ENCODE data around the gene SRD5A3. TPM values are rescaled to one million over a fixed set of nuclear protein-coding genes. Genes with fewer than 3 reads are reported as not detected.

Gene SRD5A3
- total and polyA plus RNA-seq, 10 of the 15 experiments (the other 5 are each of a cell fraction or from before 2014, with no cell fraction given), result 1.6 to 20.4 (median 6.1) TPM

GRCh38 chr4:55407119-55407518, 61.1 kb downstream of the SRD5A3 start:
- Histone ChIP-seq H3K27me3 (replicated peaks in 1 of 2; ENCODE audit: control insufficient read depth in 2 of 2, insufficient read depth in 2 of 2, low read length in 1 of 2) (no peaks in the 10 kb centered on the region), H3K4me3 (no peak overlapping the region), H3K9ac (ENCODE audit: control insufficient read depth, insufficient read depth, low read length) (no peak overlapping the region), H3K4me1 (ENCODE audit: control insufficient read depth, insufficient read depth, low read length) (no peaks in the 10 kb centered on the region), H3K36me3 (ENCODE audit: control insufficient read depth in 2 of 2, insufficient read depth in 2 of 2, low read length in 1 of 2) (peaks cover 2 to 22% of the 10 kb centered on the region in 2 experiments; a peak in 3 of 4 replicates), H4K20me1 (ENCODE audit: control insufficient read depth, insufficient read depth) (peaks cover 3% of the 10 kb centered on the region; the same call in 1 of the 2 replicates), H3K79me2 (ENCODE audit: control insufficient read depth, insufficient read depth, low read length) (peaks cover 82% of the 10 kb centered on the region), H3K9me3 (replicated peaks; ENCODE audit: control insufficient read depth, insufficient read depth, low read length) (no peaks in the 10 kb centered on the region; the same call in 2 of the 3 replicates), H2AFZ (ENCODE audit: control insufficient read depth, low read depth, low read length) (no peak overlapping the region), H3K4me2 (ENCODE audit: control insufficient read depth, insufficient read depth) (peak overlapping the region; percentile 15; the same call in 1 of the 2 replicates), H3K27ac (ENCODE audit: control insufficient read depth, insufficient read depth) (no peak overlapping the region)
- ChIA-PET RAD21 (ENCODE audit: unreplicated experiment) (interaction anchor here (1.7 kb wide), 1 partner anchor 540 kb away, joined by 4 read pairs; no protein-coding TSS in a partner anchor), CTCF (interaction anchor here (2.1 kb wide), 1 partner anchor 147 kb away, joined by 6 read pairs; no protein-coding TSS in a partner anchor), POLR2A (interaction anchor here (1.3 kb wide), 1 partner anchor 1723 kb away, joined by 3 read pairs; no protein-coding TSS in a partner anchor), SMC1A (ENCODE audit: uncharacterized antibody, unreplicated experiment) (interaction anchor here (0.7 to 1.5 kb wide), 3 partner anchors 12 to 331 kb away, joined by 3 to 7 read pairs (median 3); partner anchors contain the start of gene TMEM165)
- 62% methylated on average over 3 of the region's 3 CpGs for WGBS (ENCODE audit: insufficient coverage, insufficient replicate concordance, low lambda C conversion rate, missing lambda C conversion rate)
- no TSS peak for BruUV-seq (replicated peaks)
- ATAC-seq, result 0 out of 3 replicates have a peak, but pooled peaks have one; percentile 16
- TF ChIP-seq RUNX3 (IDR thresholded peaks at IDR 0.05; ENCODE audit: low read length) (peak; percentile 35; the same call in 1 of the 2 replicates), ATF7 (IDR thresholded peaks at IDR 0.05; ENCODE audit: low read depth) (no peak), RFX5 (IDR thresholded peaks at IDR 0.05; ENCODE audit: low read depth, low read length) (no peak)
- in situ Hi-C loops (cut with MboI), result loop anchor here (10.0 to 25.0 kb wide), 2 partner anchors 328 to 455 kb away; partner anchors contain the start of gene EXOC1
- FAIRE-seq, result no peak
- intact Hi-C loops (cut with micrococcal nuclease; ENCODE audit: unreplicated experiment), result loop anchor here (10.0 kb wide), 1 partner anchor 898 kb away; no protein-coding TSS in a partner anchor
- DNase-seq (ENCODE audit: low read depth, low spot score), result no peak

DNA sequence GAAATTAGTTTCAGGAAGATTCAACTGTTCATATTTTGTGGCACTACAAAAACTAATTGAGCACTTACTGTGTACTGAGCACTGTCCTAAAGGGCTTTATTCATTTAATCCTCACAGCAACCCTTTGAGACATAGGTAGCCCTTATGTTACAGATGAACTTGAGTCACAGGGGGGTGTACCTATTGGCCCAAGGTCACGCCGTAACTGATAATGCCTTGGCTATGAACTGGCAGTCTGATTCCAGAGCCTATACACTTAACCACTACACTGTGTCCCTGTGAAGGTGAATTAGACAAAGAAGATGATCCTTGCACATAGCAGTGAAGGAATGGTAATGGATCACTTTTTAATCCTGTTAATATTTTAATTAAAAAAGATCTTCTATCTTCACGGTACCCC, 61.7 kb downstream of the SRD5A3 start:
- ATAC-seq, result no peak; the same call in 1 of the 3 replicates
- H3K4me1 ChIP-seq (ENCODE audit: control insufficient read depth, insufficient read depth, low read length), result no peaks in the 10 kb centered on the region
- peaks cover 3% of the 10 kb centered on the region; the same call in 1 of the 2 replicates for H4K20me1 ChIP-seq (ENCODE audit: control insufficient read depth, insufficient read depth)
- H3K27ac ChIP-seq (ENCODE audit: control insufficient read depth, insufficient read depth), result no peak overlapping the region
- WGBS (ENCODE audit: insufficient coverage, insufficient replicate concordance, low lambda C conversion rate, missing lambda C conversion rate), result 80% methylated on average over 3 of the region's 3 CpGs
- no peak for FAIRE-seq
- in situ Hi-C loops (cut with MboI), result loop anchor here (10.0 to 25.0 kb wide), 2 partner anchors 327 to 455 kb away; partner anchors contain the start of gene EXOC1
- SMC1A ChIA-PET (ENCODE audit: uncharacterized antibody, unreplicated experiment), result interaction anchor here (1.1 to 4.3 kb wide), 4 partner anchors 9 to 459 kb away, joined by 3 to 36 read pairs (median 16); no protein-coding TSS in a partner anchor
- TF ChIP-seq MTA3 (IDR thresholded peaks at IDR 0.05; ENCODE audit: borderline replicate concordance, low read length) (no peak), CBFB (IDR thresholded peaks at IDR 0.05; ENCODE audit: low read depth) (no peak), GATAD2B (conservative IDR thresholded peaks at IDR 0.05; ENCODE audit: low read depth) (no peak), ZNF217 (IDR thresholded peaks at IDR 0.05) (no peak), SIN3A (IDR thresholded peaks at IDR 0.05; ENCODE audit: low read depth, low read length) (no peak), MEF2A (IDR thresholded peaks at IDR 0.05; ENCODE audit: insufficient read depth, low read depth, low read length) (no peak), MTA2 (IDR thresholded peaks at IDR 0.05; ENCODE audit: low read depth) (no peak), ZZZ3 (IDR thresholded peaks at IDR 0.05; ENCODE audit: control insufficient read depth, insufficient read length, low read depth) (no peak), SIX5 (IDR thresholded peaks at IDR 0.05; ENCODE audit: low read depth, low read length, severe bottlenecking) (no peak), NBN (IDR thresholded peaks at IDR 0.05) (no peak)
- no peaks in the 10 kb centered on the region for H3K27me3 ChIP-seq (replicated peaks in 1 of 2; ENCODE audit: control insufficient read depth in 2 of 2, insufficient read depth in 2 of 2, low read length in 1 of 2)
- H2AFZ ChIP-seq (ENCODE audit: control insufficient read depth, low read depth, low read length), result no peak overlapping the region
- no peak overlapping the region for H3K9ac ChIP-seq (ENCODE audit: control insufficient read depth, insufficient read depth, low read length)
- no peak for DNase-seq (ENCODE audit: low read depth, low spot score)
- CTCF ChIA-PET, result interaction anchor here (1.0 to 4.3 kb wide), 6 partner anchors 10 to 329 kb away, joined by 3 to 75 read pairs (median 12); partner anchors contain the start of genes SRD5A3 and TMEM165
- H3K79me2 ChIP-seq (ENCODE audit: control insufficient read depth, insufficient read depth, low read length), result peaks cover 80% of the 10 kb centered on the region
- RAD21 ChIA-PET (ENCODE audit: unreplicated experiment), result interaction anchor here (1.3 to 4.0 kb wide), 3 partner anchors 11 to 146 kb away, joined by 6 to 41 read pairs (median 11); partner anchors contain the start of genes SRD5A3 and TMEM165
- POLR2A ChIA-PET, result interaction anchor here (1.4 kb wide), 1 partner anchor 10 kb away, joined by 4 read pairs; no protein-coding TSS in a partner anchor
- no peak overlapping the region for H3K4me2 ChIP-seq (ENCODE audit: control insufficient read depth, insufficient read depth)
- no peak overlapping the region for H3K4me3 ChIP-seq
- intact Hi-C loops (cut with micrococcal nuclease; ENCODE audit: unreplicated experiment), result loop anchor here (2.0 to 10.0 kb wide), 3 partner anchors 329 to 897 kb away; no protein-coding TSS in a partner anchor
- H3K9me3 ChIP-seq (replicated peaks; ENCODE audit: control insufficient read depth, insufficient read depth, low read length), result no peaks in the 10 kb centered on the region; the same call in 2 of the 3 replicates
- H3K36me3 ChIP-seq (ENCODE audit: control insufficient read depth in 2 of 2, insufficient read depth in 2 of 2, low read length in 1 of 2), result peaks cover 2 to 22% of the 10 kb centered on the region in 2 experiments; a peak in 3 of 4 replicates
- BruUV-seq (replicated peaks), result no TSS peak

Data from GM12878 (cell line).